Measurements from ENCODE around the gene SLC25A19.
"Not testable (repeated sequence)": the region's sequence is repeated elsewhere in the genome, so short reads cannot be mapped to it uniquely, and the experiment has no call there.

The SLC25A19 gene

GRCh38 chr17:75301502-75302206, 12.4 kb upstream of the SLC25A19 start:
- Histone ChIP-seq H3K4me2 (ENCODE audit: low read length) (no peak overlapping the region), H3K27ac (ENCODE audit: low read length) (no peak overlapping the region), H3K36me3 (replicated peaks; ENCODE audit: low read depth, low read length) (no peaks in the 10 kb centered on the region), H4K20me1 (ENCODE audit: insufficient read depth, low read length) (no peaks in the 10 kb centered on the region), H2AFZ (ENCODE audit: low read depth, low read length) (no peak overlapping the region), H3K27me3 (ENCODE audit: low read depth, low read length) (no peaks in the 10 kb centered on the region), H3K4me3 (ENCODE audit: low read length) (no peak overlapping the region), H3K79me2 (ENCODE audit: low read length) (no peaks in the 10 kb centered on the region), H3K9me3 (ENCODE audit: insufficient read depth, low read length) (no peaks in the 10 kb centered on the region), H3K4me1 (ENCODE audit: low read length) (peaks cover 24% of the 10 kb centered on the region), H3K9ac (ENCODE audit: low read length) (no peak overlapping the region)
- TF ChIP-seq EZH2phosphoT487 (IDR thresholded peaks at IDR 0.05; ENCODE audit: low read depth) (no peak), CTCF (IDR thresholded peaks at IDR 0.05; ENCODE audit: low read depth, low read length) (no peak)

GRCh38 chr17:75301049-75301448, 11.8 kb upstream of the SLC25A19 start:
- no peak overlapping the region for H3K4me2 ChIP-seq (ENCODE audit: low read length)

GRCh38 chr17:75300280-75300679, 11.0 kb upstream of the SLC25A19 start:
- no peak overlapping the region for H2AFZ ChIP-seq (ENCODE audit: low read depth, low read length)
- H3K36me3 ChIP-seq (replicated peaks; ENCODE audit: low read depth, low read length): no peaks in the 10 kb centered on the region
- no peak overlapping the region for H3K9ac ChIP-seq (ENCODE audit: low read length)
- no peaks in the 10 kb centered on the region for H3K27me3 ChIP-seq (ENCODE audit: low read depth, low read length)
- TF ChIP-seq CTCF (IDR thresholded peaks at IDR 0.05; ENCODE audit: low read depth, low read length) (no peak), EZH2phosphoT487 (IDR thresholded peaks at IDR 0.05; ENCODE audit: low read depth) (no peak)
- H3K9me3 ChIP-seq (ENCODE audit: insufficient read depth, low read length): no peaks in the 10 kb centered on the region
- H3K4me1 ChIP-seq (ENCODE audit: low read length): peaks cover 35% of the 10 kb centered on the region
- no peak overlapping the region for H3K4me2 ChIP-seq (ENCODE audit: low read length)
- no peaks in the 10 kb centered on the region for H4K20me1 ChIP-seq (ENCODE audit: insufficient read depth, low read length)
- H3K27ac ChIP-seq (ENCODE audit: low read length): no peak overlapping the region
- no peak overlapping the region for H3K4me3 ChIP-seq (ENCODE audit: low read length)
- H3K79me2 ChIP-seq (ENCODE audit: low read length): no peaks in the 10 kb centered on the region

More at GRCh38 chr17:75301049-75301448, 11.8 kb upstream of the SLC25A19 start:
- Histone ChIP-seq H3K36me3 (replicated peaks; ENCODE audit: low read depth, low read length) (no peaks in the 10 kb centered on the region), H3K27ac (ENCODE audit: low read length) (no peak overlapping the region), H3K27me3 (ENCODE audit: low read depth, low read length) (no peaks in the 10 kb centered on the region), H4K20me1 (ENCODE audit: insufficient read depth, low read length) (no peaks in the 10 kb centered on the region), H3K9ac (ENCODE audit: low read length) (no peak overlapping the region), H3K4me3 (ENCODE audit: low read length) (no peak overlapping the region), H2AFZ (ENCODE audit: low read depth, low read length) (no peak overlapping the region), H3K79me2 (ENCODE audit: low read length) (no peaks in the 10 kb centered on the region), H3K4me1 (ENCODE audit: low read length) (peaks cover 29% of the 10 kb centered on the region), H3K9me3 (ENCODE audit: insufficient read depth, low read length) (no peaks in the 10 kb centered on the region)
- TF ChIP-seq CTCF (IDR thresholded peaks at IDR 0.05; ENCODE audit: low read depth, low read length) (no peak), EZH2phosphoT487 (IDR thresholded peaks at IDR 0.05; ENCODE audit: low read depth) (no peak)

- Histone ChIP-seq H3K27me3 (ENCODE audit: low read depth, low read length) (no peaks in the 10 kb centered on the region), H3K4me3 (ENCODE audit: low read length) (peak overlapping the region; percentile 59), H3K27ac (ENCODE audit: low read length) (peak overlapping the region; percentile 99), H3K79me2 (ENCODE audit: low read length) (no peaks in the 10 kb centered on the region), H3K9ac (ENCODE audit: low read length) (peak overlapping the region; percentile 94), H3K9me3 (ENCODE audit: insufficient read depth, low read length) (no peaks in the 10 kb centered on the region), H3K36me3 (replicated peaks; ENCODE audit: low read depth, low read length) (no peaks in the 10 kb centered on the region), H3K4me1 (ENCODE audit: low read length) (peaks cover 63% of the 10 kb centered on the region), H4K20me1 (ENCODE audit: insufficient read depth, low read length) (no peaks in the 10 kb centered on the region), H2AFZ (ENCODE audit: low read depth, low read length) (no peak overlapping the region), H3K4me2 (ENCODE audit: low read length) (peak overlapping the region; percentile 76)
- TF ChIP-seq EZH2phosphoT487 (IDR thresholded peaks at IDR 0.05; ENCODE audit: low read depth) (no peak), CTCF (IDR thresholded peaks at IDR 0.05; ENCODE audit: low read depth, low read length) (no peak)
Measured at GRCh38 chr17:75295201-75296158, 6.2 kb upstream of the SLC25A19 start.

- not testable (repeated sequence) for H3K4me2 ChIP-seq (ENCODE audit: low read length); H2AFZ ChIP-seq (ENCODE audit: low read depth, low read length)
Measured at GRCh38 chr17:75292810-75293448, 3.7 kb upstream of the SLC25A19 start.

More at GRCh38 chr17:75292810-75293448, 3.7 kb upstream of the SLC25A19 start:
- H4K20me1 ChIP-seq (ENCODE audit: insufficient read depth, low read length); H3K9me3 ChIP-seq (ENCODE audit: insufficient read depth, low read length); H3K27ac ChIP-seq (ENCODE audit: low read length); H3K9ac ChIP-seq (ENCODE audit: low read length); H3K36me3 ChIP-seq (replicated peaks; ENCODE audit: low read depth, low read length); H3K27me3 ChIP-seq (ENCODE audit: low read depth, low read length); H3K4me3 ChIP-seq (ENCODE audit: low read length): not testable (repeated sequence)
- Histone ChIP-seq H3K79me2 (ENCODE audit: low read length) (peaks cover 13% of the 10 kb centered on the region), H3K4me1 (ENCODE audit: low read length) (peaks cover 57% of the 10 kb centered on the region)

Measured in OCI-LY3 (cell line).